IPS-18a (cell line): ENCODE data around the gene SIRT3.
A peak's percentile ranks its signal among the peaks of the same experiment; 100 is the strongest.
"Not testable (repeated sequence)": the region's sequence is repeated elsewhere in the genome, so short reads cannot be mapped to it uniquely, and the experiment has no call there.

Experiments
- H3K27ac ChIP-seq: one replicate; pipeline ENCODE4 v1.5.1; 2013; ENCODE audit warnings: low read length
- H3K27me3 ChIP-seq: one replicate; pipeline ENCODE4 v1.6.1; 2013; ENCODE audit warnings: mild to moderate bottlenecking, low read length; ENCODE audit not compliant: control insufficient read depth, insufficient read depth
- H3K36me3 ChIP-seq: one replicate; pipeline ENCODE4 v1.6.1; 2013; ENCODE audit warnings: low read depth, low read length; ENCODE audit not compliant: control insufficient read depth
- H3K4me1 ChIP-seq: one replicate; pipeline ENCODE4 v1.6.1; 2013; ENCODE audit warnings: low read depth, low read length; ENCODE audit not compliant: control insufficient read depth
- H3K4me3 ChIP-seq: one replicate; pipeline ENCODE4 v1.5.1; 2013; ENCODE audit warnings: low read length
- H3K9ac ChIP-seq: one replicate; pipeline ENCODE4 v1.6.1; 2013; ENCODE audit warnings: mild to moderate bottlenecking, low read length, moderate library complexity
- H3K9me3 ChIP-seq: one replicate; pipeline ENCODE4 v1.6.1; 2013; ENCODE audit warnings: low read depth, low read length; ENCODE audit not compliant: control insufficient read depth

SIRT3 gene

GRCh38 chr11:279966-280705 lies 44.0 kb upstream of the SIRT3 start:
- Histone ChIP-seq H3K27me3 (peaks cover 32% of the 10 kb centered on the region), H3K9me3 (no peaks in the 10 kb centered on the region), H3K4me1 (peaks cover 4% of the 10 kb centered on the region), H3K27ac (no peak overlapping the region), H3K9ac (no peak overlapping the region), H3K36me3 (no peaks in the 10 kb centered on the region), H3K4me3 (no peak overlapping the region)

- Histone ChIP-seq H3K4me1 (peaks cover 5% of the 10 kb centered on the region), H3K27ac (no peak overlapping the region), H3K36me3 (no peaks in the 10 kb centered on the region), H3K9ac (no peak overlapping the region), H3K27me3 (peaks cover 32% of the 10 kb centered on the region), H3K9me3 (no peaks in the 10 kb centered on the region), H3K4me3 (no peak overlapping the region)
Measured at GRCh38 chr11:279040-279965, 43.2 kb upstream of the SIRT3 start.

GRCh38 chr11:278001-278951 lies 42.1 kb upstream of the SIRT3 start, which contains the start of gene NLRP6:
Gene NLRP6, plus strand, starts transcription at chr11:278407. Its CDS starts 163 bp downstream, at chr11:278570.
- Histone ChIP-seq H3K27ac (no peak within 1 kb of the TSS), H3K4me3 (no peak within 1 kb of the TSS), H3K9ac (no peak within 1 kb of the TSS), H3K27me3 (peaks cover 32% of the 10 kb centered on the region), H3K9me3 (no peaks in the 10 kb centered on the region), H3K4me1 (peaks cover 5% of the 10 kb centered on the region), H3K36me3 (no peaks in the 10 kb centered on the region)

GRCh38 chr11:276219-276618 lies 40.1 kb upstream of the SIRT3 start:
- H3K36me3 ChIP-seq, result no peaks in the 10 kb centered on the region
- no peaks in the 10 kb centered on the region for H3K9me3 ChIP-seq
- H3K9ac ChIP-seq, result no peak overlapping the region
- H3K27ac ChIP-seq, result no peak overlapping the region
- no peak overlapping the region for H3K4me3 ChIP-seq
- peaks cover 5% of the 10 kb centered on the region for H3K4me1 ChIP-seq
- H3K27me3 ChIP-seq, result peaks cover 18% of the 10 kb centered on the region

GRCh38 chr11:272931-273198 lies 36.7 kb upstream of the SIRT3 start:
- no peak overlapping the region for H3K27ac ChIP-seq
- no peak overlapping the region for H3K9ac ChIP-seq
- peaks cover 14% of the 10 kb centered on the region for H3K4me1 ChIP-seq
- H3K9me3 ChIP-seq, result no peaks in the 10 kb centered on the region
- no peak overlapping the region for H3K4me3 ChIP-seq
- H3K36me3 ChIP-seq, result no peaks in the 10 kb centered on the region
- H3K27me3 ChIP-seq, result no peaks in the 10 kb centered on the region

- no peaks in the 10 kb centered on the region for H3K27me3 ChIP-seq
- H3K27ac ChIP-seq, result no peak overlapping the region
- no peak overlapping the region for H3K9ac ChIP-seq
- no peaks in the 10 kb centered on the region for H3K36me3 ChIP-seq
- H3K9me3 ChIP-seq, result no peaks in the 10 kb centered on the region
- H3K4me3 ChIP-seq, result no peak overlapping the region
- H3K4me1 ChIP-seq, result peaks cover 14% of the 10 kb centered on the region
Measured at GRCh38 chr11:272195-272930, 36.2 kb upstream of the SIRT3 start.

GRCh38 chr11:271319-271715 lies 35.2 kb upstream of the SIRT3 start:
- H3K36me3 ChIP-seq, result no peaks in the 10 kb centered on the region
- no peak overlapping the region for H3K9ac ChIP-seq
- peaks cover 14% of the 10 kb centered on the region for H3K4me1 ChIP-seq
- no peaks in the 10 kb centered on the region for H3K27me3 ChIP-seq
- no peak overlapping the region for H3K27ac ChIP-seq
- H3K4me3 ChIP-seq, result no peak overlapping the region
- no peaks in the 10 kb centered on the region for H3K9me3 ChIP-seq

- Histone ChIP-seq H3K9ac (no peak overlapping the region), H3K4me3 (no peak overlapping the region), H3K27ac (no peak overlapping the region), H3K9me3 (no peaks in the 10 kb centered on the region), H3K36me3 (no peaks in the 10 kb centered on the region), H3K4me1 (peaks cover 14% of the 10 kb centered on the region), H3K27me3 (no peaks in the 10 kb centered on the region)
Measured at GRCh38 chr11:270451-271318, 34.5 kb upstream of the SIRT3 start.

- H3K9me3 ChIP-seq, result no peaks in the 10 kb centered on the region
- H3K27ac ChIP-seq, result no peak overlapping the region
- H3K4me3 ChIP-seq, result peak overlapping the region; percentile 49
- H3K4me1 ChIP-seq, result peaks cover 9% of the 10 kb centered on the region
- H3K9ac ChIP-seq, result peak overlapping the region; percentile 1
- no peaks in the 10 kb centered on the region for H3K36me3 ChIP-seq
- H3K27me3 ChIP-seq, result no peaks in the 10 kb centered on the region
Measured at GRCh38 chr11:269146-269890, 33.2 kb upstream of the SIRT3 start.

- H3K9ac ChIP-seq, result peak overlapping the region; percentile 1
- peak overlapping the region; percentile 49 for H3K4me3 ChIP-seq
- not testable (repeated sequence) for H3K27me3 ChIP-seq, H3K36me3 ChIP-seq, H3K9me3 ChIP-seq, H3K4me1 ChIP-seq, H3K27ac ChIP-seq
Measured at GRCh38 chr11:268716-269145, 32.6 kb upstream of the SIRT3 start.
